Activated CD4-positive, alpha-beta T cell treated with anti-CD3 and anti-CD28 coated beads for 24 hours (primary cell): ENCODE results near the gene CCRL2.
"Not testable (repeated sequence)": the region's sequence is repeated elsewhere in the genome, so short reads cannot be mapped to it uniquely, and the experiment has no call there.

Experiments used
- DNase-seq, 2 donors: peaks; one replicate each; pipeline ENCODE4 v3.0.0-alpha.2; 2020; ENCODE audit warnings: low read depth in 2 of 2

CCRL2 gene

DNA sequence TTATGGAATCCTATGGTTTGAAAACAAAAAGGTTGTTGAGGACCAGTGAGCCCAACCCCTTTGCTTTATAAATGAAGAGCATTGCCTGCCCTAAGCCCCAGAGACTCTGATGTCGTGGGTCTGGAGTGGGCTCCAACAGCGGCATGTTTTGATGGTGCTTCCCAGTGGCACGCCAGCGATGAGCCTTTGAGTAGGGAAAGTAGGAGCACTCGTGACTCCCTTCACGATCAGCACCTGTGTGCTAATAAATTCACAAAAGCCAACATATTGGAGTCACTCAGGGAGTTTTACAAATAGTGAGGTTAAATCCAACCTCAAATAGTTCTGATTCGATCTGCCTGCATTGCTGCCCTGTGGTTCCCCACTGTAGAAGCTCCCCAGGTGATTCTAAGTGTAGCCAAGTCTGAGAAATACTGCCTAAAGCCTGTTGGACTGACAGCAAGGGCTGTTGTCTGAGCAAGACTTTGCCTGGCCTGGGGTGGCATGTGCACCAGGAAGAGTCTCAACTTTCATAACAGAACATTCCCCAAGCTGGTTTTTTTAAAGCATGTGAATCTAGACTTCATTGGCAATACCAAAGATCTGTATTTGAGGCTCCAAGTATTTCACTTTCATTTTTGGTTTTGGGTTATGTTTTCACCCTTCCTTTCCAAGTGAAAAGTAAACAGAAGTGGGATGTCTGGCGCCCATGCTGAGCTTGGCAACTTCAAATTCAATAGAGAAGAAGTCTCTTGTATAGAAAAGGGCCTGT, 26.4 kb upstream of the CCRL2 start:
- DNase-seq, result no peak

DNA sequence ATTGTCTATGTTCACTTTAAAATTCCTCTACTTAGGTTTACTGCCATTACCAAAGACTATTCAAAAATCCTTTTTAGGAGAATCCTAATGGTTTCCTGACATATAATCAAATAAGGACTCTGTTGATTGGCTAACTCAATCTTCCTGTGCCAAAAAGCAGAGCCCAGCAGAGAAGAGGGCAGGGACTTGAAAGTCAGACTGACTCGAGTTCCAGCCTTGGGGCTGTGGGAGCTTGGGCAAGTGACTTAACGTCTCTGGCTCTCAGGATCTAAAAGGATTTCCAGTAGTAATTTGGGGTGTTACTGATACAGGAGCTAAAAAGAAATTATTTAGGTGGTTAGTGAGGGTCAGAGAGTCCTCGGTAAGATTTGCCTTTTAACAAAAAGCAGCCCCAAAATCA, 25.4 kb upstream of the CCRL2 start:
- DNase-seq, result no peak

DNA sequence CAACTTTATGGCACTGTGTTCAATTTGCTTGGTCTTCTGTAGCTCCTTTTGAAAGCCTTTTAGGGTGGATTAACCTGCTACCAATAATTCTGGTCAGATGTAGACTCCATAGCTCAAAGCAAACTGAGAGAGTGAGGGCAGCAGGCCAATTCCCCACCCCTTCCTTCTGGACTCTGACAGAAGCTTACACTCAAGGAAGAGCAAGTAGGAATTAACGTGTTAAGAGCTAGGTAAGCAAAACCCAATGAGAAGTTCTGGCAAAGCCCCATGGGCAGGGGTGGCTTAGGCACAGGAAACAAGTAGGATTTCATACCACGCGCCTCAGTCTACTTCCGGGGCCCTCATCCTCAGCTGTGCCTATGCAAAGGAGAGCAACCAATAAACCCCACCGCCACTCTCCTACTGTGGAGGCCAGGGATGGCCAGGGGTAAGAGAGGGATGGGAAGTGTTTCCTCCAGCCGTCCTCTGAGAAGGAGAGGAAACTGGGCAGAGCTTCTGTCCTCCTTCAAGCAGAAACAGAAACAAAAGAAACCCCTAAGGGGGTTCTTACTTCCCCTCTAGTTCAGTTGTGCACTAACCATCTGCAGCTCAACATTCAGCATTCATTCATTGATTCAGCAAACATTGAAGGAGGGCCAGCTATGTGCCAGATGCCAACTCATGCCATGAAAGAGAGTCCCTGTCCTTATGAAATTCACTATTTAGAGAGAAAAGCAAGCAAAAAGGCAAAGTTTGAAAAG, 23.7 kb upstream of the CCRL2 start:
- DNase-seq, result no peak

DNA sequence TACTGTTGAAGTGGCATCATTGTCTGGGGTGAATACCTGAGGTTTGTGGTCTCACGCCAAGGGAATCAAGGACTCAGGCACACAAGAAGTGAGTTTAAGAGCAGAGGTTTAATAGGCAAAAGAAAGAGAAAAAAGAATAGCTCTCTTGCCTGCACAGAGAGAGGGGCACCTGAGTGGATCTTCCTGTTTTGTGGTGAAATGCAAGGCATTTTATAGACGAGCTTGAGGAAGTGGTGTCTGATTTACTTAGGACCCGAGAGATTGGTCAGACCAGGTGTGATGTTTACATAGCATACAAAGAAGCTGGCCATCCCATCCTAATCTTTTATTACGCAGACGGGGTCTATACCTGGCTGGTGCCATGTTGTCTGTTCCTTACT, 23.1 kb upstream of the CCRL2 start:
- no peak for DNase-seq

DNA sequence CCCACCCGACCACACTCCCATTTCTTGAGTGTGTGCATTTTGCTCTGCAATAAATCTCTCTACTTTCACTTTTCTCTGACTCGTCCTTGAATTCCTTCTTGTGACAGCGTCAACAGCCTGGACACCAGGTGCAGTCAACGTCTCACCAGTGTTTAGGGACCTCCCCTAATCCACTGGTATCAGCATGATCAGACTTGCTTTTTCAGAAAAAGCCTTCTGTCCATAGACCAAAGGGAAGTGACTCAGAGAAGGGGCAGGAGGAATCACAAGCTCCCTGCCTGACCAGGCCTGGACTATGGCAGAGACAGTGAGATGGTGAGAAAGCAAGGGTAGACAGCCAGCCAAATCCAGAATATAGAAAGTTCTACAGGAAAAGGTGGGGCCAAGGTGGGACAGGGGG, 20.9 kb upstream of the CCRL2 start:
- DNase-seq, result no peak

DNA sequence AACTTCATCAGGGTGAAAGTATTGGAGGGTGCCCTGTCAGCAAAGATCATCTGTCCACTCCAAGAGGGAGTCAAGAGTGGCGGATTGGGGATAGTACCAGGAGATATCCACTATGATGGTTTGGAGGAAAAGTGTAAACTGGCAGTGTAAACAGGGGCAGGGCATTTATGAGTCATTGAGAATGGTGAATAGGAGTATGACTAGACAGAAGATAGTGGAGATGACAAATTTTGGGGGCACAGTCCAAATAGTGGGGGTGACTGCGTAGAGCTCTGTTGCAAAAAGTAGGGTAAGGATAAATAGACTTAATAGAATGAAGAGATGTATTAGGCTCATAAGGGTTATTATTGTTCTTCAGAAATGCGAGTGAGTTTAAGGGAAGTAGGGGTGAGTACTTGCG, 18.2 kb upstream of the CCRL2 start:
- DNase-seq, result not testable (repeated sequence)

DNA sequence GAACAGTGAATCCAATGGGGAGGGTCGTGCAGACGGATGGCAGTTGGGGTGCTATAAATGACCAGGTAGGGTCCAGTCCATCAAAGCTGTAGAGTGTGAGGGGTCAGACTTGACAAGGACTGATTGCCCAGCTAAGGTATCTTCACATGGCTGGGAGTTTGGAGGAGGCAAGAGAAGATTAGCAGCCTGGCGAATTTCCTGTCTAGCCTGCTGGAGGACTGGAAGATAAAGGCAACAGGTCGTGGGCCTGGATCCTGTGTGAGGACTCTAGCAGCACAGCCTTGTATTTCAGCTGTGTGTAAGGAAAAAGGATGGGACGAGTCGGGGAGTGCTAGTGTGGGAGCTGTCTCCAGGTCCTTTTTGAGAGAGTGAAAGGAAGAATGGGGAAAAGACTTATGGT, 17.8 kb upstream of the CCRL2 start:
- DNase-seq, result no peak

DNA sequence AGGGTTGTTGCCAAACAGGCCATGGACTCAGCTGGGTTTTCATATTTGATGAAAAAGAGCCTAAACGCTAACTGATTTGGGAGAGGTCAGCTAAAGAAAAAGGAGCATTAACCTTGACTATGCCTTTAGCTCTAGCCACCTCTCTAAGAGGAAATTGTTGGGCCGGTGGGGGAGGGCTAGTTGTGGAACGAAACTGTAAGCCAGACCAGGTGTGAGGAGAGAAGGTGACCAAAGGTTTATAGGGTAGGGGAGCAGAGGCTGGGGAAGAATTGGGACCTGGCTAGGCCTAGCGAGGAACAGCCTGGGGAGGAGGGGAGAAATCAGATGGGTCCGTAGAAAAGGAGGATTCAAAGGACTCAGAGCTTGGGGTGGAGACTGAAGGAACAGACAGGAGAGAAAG, 15.5 kb upstream of the CCRL2 start:
- DNase-seq, result not testable (repeated sequence)

DNA sequence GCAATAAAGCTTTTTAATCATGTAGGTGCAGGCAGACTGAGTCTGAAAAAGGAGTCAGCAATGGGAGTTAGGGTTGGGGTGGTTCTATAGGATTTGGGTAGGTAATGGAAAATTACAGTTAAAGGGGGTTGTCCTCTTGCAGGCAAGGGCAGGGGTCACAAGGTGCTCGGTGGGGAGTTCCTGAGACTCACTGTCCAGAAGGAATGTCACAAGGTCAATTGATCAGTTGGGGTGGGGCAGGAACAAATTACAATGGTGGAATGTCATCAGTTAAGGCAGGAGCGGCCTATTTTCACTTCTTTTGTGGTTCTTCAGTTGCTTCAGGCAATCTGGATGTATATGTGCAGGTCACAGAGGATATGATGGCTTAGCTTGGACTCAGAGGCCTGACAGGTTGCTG, 14.0 kb upstream of the CCRL2 start:
- DNase-seq, result no peak

DNA sequence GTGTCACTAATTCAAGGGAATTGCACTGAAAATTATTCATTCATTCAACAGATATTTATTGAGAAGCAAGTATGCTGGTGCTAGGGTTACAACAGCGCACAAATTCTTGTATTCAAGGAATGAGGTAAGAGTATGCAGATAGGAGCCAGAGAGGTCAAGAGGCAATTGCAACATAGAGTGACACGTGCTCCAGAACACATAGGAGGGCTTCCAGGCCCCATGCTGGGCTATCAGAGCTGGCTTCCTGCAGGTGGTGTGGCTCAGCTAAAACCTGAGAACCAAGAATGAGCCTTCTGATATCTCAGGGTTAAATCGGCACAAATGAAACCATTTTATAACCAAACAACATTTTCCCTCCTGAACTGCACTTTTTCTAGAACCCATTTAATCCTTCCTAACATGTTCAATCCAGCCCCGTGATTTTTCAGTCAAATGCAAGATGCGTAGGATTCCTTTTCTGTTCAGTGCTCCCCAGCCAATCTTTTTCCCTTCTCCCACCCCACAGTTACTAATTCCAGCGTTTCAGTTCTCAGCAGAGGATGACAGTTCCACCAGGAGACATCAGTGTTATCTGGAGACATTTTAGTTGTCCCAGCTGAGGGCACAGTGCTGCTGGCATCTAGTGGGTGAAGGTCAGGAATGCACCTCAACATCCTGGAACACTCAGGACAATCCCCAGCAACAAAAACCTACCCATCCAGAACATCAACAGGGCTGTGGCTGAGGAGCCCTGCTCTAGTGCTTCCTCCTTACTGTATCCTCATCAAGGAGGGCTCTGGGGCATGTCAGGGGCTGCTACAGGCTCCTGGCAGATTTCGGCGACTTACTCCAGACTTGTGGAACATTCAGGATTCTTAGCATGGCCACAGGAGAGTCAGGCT, 13.3 kb upstream of the CCRL2 start:
- DNase-seq, result no peak

DNA sequence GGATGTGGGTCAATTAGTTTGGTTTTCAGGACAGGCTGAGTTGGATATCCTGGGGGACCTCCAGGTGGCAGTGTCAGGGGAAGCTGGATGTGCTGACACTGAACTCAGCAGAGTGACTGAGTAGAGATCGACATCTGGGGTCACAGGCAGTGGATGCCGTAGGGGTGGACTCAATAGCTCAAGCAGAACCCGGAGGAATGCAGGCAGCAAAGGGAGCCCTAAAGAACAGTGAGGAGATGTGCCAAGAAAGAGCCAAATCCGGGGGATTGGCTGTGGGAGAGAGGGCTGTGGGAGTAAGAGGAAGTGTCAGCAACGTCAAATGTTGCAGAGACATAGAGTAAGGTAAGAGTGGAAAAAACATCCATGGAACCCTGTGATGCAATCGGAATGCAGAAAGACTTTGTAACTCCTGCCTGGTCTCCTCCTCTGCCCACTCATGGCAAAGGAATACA, 11.8 kb upstream of the CCRL2 start:
- DNase-seq, result no peak

DNA sequence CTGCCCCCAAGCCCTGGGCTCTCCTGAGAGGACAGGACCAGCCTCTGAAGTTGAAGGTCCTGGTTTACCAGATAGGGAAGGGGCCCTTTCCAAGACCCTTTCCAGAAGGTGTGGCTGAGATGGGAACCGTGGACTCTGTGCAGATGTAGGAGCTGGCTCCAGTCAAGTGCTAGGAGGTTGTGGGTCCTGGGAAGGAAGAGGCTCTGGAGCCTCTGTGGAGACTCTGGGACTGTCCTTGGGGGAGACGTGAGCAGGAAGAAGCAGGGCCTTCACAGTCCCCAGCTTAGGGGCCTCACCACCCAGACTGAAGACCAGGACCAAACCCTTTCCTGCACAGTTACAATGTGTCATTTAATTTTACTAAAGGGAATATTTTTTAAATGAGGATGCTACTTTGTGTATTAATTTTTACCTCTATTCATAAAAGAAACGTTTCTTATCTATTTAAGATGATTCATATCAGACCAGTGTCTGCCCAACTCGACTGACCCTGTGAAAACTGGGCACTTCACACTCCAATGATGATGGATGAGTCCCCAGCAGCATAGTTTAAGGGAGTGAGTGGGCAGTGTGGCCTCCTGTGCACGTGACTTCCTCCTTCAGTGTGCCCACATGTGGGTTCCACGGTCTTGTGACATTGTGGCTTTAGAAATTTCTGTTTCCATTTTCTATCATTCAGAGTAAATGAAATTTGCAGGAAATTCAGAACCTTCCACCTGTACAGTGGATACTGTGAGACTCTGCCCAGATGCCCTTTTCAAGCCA, 11.1 kb upstream of the CCRL2 start:
- no peak for DNase-seq

DNA sequence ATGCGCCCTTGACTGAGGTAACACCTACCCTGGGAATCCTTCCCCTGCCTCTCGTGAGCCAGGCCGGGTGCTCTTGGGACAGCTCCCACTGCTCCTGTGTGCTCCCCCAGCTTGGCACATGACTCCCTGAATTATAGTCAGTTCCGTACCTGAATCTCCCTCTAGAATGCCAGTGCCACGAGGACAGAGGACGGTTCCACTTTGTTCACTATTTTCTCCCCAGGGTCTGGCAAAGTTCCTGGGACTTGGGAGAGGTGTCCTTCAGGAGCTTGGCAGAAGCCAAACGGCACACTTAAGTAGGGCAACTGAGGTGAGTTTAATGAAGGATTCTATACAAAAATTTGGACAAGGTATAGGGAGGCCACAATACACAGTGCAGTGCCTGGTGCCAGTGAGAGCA, 9.9 kb upstream of the CCRL2 start:
- DNase-seq, result no peak

DNA sequence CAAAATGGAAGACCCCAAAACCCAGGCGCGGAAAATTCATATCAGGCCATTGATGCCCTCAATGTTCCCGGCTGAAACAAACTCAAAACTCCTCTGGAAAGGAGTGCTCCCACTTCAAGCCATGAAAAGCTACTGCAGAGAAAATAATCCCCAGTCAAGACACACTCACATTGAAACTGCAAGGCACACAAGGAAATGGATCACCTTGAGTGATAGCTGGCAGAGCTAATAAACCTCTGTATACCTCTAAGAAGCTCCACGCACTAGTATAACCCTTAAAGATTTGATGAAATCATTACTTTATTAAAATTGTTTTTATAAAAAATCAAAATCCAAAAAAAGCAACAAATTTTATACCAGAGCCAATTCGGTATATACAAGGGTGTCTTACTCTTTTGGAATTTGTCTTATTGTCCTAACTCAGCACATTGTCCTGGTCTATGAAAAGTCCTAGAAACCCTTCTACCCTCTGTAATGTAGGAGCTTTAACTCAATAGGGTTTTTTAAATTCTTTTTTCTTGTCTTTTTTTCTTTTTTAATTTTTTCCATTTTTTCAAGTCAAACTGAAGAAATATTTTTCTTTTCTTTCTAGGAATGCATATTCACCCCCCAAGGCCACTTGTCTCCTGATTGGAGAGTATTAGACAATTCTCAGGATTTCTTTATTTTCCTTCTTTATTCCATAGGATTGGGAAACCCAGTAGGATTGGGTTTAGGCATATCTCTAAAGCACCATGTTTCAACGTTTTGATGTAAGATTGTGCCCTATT, 8.7 kb upstream of the CCRL2 start:
- no peak for DNase-seq

DNA sequence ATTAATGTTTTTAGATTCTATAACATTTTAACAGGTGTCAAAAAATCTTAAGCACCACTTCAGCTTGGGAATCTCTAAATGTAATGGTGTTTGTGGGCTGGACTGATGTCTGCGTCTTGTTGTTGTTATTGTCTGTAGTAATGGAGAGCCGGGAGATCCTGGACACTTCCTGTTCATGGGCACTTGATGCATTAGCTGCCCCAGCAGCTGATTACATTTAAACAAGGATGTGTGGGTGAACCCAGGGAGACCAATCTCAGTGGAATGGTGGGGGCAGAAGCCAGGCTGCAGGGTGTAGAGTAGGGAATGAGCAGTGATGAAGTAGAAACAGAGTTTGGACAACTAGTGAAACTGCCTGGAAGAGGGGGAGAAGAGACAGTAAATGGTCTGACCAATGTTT, 8.0 kb upstream of the CCRL2 start:
- DNase-seq, result no peak

DNA sequence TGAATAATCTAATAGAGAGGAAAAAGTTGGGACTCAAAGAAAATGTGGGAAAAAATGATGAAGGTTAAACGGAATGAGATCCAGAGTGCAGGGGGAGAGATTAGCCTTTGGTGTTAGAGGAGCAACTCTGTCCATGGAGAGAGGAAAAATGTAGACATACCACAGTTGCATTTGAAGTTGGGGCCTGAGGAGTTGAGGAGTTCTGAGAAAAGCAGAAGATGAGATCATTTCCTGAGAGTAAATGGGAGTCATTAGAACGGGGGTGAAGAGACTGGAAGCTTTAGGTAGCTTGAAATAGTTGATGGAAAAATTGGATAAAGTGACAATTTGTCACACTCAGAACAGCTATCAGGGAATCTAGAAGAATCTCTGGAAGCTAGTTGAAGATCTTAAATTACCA, 7.5 kb upstream of the CCRL2 start:
- DNase-seq, result no peak

DNA sequence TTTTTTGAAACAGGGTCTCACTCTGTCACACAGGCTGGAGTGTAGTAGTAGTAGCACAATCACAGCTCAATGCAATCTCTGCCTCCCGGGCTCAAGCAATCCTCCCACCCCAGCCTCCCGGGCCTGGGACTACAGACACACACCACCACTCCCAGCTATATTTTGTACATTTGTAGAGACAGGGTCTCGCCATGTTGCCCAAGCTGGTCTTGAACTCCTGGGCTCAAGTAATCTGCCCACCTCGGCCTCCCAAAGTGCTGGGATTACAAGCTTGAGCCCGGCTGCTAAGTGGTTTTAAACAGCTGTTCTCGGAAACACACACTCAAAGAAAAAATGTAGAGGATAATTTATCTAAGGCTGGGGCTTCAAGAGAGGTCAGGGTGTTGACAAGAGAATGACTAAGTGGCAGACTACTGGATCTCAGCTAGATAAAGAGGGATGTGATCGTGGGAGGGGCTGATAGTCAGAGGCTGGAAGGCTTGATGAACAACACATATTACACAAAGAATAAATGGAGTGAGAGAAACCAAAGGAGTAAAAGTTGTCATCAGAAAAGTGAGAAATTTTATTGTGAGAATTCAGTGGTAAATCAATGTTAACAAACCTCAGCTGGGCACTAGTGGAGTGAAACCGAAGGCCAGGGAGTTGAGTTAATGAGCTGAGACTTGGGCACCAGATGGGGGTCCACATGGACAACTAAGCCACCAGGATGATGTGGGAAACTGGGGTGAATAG, 6.9 kb upstream of the CCRL2 start:
- DNase-seq, result no peak

DNA sequence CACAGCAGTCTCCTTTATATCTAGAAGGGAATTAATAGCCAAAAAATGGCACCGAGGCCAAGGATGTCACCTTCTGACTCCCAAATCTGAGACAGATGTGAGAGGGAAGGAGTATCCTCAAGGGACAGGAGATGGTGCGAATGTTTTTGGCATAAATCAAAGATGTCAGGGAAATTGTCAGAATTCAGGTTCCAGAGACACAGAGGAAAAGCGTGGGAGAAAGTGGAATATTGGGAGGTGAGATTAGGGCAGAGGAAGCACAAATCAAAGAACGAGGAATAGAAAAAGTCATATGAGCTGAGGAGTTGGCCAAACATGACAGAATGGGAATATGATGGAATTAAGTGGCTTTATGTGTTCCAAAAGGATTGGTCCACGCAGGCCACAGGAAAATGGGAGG, 6.2 kb upstream of the CCRL2 start:
- DNase-seq, result no peak

DNA sequence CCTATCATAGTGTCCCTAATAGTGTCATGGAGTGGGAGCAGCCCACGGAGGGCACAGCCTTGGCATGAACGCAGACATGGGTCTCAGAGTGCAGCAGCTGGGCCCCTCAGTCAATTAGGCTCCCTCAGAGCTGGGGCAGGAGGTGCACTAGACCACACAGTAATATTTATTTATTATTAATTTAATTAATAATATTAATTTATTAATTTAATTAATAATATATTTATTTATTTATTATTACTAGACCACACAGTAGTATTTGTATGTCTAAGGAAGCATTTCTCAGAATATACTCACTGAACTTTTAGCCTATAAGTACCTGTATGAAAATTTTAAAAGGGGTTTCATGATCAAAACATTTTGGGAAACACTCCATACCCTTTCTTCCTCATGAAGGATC, 5.5 kb upstream of the CCRL2 start:
- no peak for DNase-seq

DNA sequence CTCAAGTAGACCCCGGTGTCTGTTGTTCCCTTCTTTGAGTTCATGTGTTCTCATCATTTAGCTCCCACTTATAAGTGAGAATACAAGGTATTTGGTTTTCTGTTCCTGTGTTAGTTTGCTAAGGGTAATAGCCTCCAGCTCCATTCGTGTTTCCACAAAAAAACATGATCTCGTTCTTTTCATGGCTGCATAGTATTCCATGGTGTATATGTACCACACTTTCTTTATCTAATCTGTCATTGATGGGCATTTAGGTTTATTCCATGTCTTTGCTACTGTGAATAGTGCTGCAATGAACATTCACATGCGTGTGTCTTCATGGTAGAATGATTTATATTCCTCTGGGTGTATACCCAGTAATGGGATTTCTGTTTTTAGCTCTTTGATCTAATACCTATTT, 4.2 kb upstream of the CCRL2 start:
- not testable (repeated sequence) for DNase-seq
